NCI-H524 treated with DMSO at 0.1 percent for 48 hours (cell line): Measurements from ENCODE around the gene LIN52.
"Not testable (repeated sequence)": the region's sequence is repeated elsewhere in the genome, so short reads cannot be mapped to it uniquely, and the experiment has no call there.

ENCODE experiments used
- DNase-seq: peaks from one replicate; lab custom pipeline; 2025; lab: John Stamatoyannopoulos, UW

Gene LIN52

DNA sequence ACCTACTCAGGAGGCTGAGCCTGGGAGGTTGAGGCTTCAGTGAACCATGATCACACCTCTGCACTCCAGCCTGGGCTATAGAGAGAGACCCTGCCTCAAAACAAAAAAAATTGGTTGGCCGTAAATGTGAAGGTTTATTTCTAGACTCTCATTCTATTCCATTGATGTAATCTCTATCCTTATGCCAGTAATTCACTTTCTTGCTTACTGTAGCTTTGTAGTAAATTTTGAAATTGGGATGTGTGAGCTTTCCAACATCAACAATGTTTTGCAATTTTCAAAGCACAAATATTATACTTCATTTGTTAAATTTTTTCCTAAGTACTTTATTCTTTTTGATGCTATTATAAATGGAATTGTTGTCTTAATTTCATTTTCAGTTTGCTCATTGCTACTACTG, 24.6 kb downstream of the LIN52 start:
- no peak for DNase-seq

DNA sequence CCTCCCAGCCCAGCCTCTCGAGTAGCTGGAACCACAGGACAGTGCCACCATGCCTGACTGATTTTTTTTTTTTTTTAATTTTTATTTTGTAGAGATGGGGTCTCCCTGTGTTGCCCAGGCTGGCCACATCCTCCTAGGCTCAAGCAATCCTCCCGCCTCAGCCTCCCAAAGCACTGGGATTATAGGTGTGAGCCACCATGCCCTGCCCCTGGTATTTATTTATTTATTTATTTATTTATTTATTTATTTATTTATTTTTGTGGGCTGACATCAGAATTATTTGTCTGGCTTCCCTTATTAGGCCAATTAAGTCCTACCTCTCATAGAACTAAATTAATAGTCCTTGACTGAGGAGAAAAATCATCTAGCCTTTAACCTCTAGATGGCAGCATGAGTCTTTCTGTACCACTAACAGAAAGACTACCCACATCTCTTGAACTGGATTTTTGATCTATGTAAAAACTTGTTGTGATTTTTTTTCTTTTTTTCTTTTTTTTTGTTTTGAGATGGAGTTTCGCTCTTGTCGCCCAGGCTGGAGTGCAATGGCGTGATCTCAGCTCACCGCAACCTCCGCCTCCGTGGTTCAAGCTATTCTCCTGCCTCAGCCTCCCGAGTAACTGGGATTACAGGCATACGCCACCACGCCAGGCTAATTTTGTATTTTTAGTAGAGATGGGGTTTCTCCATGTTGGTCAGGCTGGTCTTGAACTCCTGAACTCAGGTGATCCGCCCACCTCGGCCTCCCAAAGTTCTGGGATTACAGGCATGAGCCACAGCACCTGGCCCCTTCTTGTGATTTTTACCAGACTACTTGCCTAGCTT, 26.9 kb downstream of the LIN52 start:
- DNase-seq, result peak; percentile 45

DNA sequence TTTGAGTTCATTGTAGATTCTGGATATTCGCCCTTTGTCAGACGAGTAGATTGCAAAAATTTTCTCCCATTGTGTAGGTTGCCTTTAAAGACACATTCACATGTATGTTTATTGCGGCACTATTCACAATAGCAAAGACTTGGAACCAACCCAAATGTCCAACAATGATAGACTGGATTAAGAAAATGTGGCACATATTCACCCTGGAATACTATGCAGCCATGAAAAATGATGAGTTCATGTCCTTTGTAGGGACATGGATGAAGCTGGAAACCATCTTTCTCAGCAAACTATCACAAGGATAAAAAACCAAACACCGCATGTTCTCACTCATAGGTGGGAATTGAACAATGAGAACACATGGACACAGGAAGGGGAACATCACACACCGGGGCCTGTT, 40.7 kb downstream of the LIN52 start:
- DNase-seq, result not testable (repeated sequence)

- DNase-seq, result no peak
Measured at GRCh38 chr14:74126315-74127013, 41.7 kb downstream of the LIN52 start.

GRCh38 chr14:74127634-74128033, 42.9 kb downstream of the LIN52 start:
- DNase-seq, result no peak

DNA sequence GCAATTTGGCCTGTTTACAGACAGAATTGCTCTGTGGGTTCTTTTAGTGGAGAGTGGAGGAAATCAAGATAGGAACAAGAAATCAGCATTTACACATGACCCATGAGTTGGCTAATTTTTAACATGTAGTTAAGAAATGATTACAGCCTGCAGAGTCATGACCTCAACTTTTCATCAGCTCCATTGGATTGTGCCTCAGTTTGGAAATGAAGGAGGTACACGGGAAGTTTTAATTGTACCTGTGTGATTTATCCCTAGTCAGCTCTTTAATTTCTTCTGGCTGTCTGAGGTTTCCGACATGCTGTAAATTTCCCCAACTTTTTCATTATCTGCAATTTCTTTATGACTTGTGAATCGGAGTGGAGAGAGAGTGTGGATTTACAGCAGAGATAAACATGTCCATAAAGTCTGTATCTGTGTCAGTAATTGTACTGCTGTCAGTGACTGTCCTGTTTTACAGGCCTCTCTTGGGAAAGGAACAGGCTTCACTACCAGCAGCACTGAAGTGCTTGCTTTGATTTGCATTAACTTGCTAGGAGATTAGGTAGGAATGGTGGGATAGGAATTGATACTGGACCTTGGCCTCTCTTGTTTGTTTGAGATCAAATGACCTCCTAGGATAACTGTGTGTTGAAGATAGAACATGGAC, 49.2 kb downstream of the LIN52 start:
- no peak for DNase-seq

- no peak for DNase-seq
Measured at GRCh38 chr14:74134484-74134883, 49.7 kb downstream of the LIN52 start.

GRCh38 chr14:74135426-74135825, 50.7 kb downstream of the LIN52 start:
- no peak for DNase-seq

DNA sequence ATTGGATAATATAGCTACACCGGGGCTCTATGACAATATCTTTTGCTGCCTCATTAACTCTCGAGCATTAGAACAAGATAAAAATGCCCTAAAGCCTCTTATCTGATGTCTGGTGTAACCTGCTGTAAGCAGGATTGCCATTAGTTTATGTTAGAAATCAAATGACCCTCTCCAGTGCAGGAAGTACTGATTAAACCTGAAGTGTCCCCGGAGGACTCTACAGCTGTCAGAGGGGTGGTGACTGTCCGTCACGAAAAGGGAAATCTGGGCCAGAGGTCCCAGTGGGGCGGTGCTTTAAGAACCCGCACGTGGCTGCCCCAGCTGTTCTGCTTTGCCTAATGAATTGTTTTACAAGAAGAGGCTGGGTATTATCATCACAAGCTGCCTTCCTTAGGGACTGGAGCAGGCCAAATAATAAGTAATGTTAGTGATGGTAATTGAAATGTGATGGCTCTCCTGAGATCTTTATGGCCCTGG, 55.7 kb downstream of the LIN52 start:
- peak; percentile 100 for DNase-seq

DNA sequence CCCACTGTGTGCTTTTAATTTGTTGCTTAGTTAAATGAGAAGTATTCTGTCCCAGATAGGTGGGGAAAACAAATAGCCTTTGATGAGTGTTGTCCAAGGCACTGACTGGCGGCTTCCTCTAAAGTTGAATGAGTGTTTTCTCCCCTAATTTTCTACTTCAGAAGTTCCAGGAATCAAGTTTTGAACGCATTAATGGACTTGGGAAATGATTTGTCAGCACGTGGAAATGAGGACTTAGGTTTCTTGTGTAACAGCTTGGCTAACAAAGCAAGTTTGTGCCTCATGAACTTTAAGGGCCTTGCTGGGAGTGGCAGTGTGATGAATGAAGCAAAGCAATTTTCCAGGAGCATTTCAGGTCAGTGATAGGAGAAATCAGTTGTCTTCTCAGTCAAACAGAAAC, 56.9 kb downstream of the LIN52 start:
- no peak for DNase-seq

DNA sequence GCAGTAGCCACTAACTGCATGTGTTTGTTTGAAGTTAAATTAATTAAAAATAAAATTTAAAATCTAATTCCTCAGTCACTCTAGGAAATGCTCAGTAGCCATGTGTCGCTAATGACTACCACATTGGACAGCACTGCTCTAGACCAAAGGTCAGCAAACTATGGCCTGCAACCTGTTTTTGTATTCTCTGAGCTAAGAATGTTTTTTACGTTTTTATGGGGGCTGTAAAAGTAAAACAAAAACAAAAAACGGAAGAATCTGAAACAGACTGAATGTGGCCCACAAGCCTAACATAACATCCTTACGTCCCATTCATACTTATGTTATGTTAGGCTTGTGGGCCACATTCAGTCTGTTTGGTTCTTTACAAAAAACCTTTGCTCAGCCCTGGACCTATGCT, 57.8 kb downstream of the LIN52 start:
- no peak for DNase-seq

- no peak for DNase-seq
Measured at GRCh38 chr14:74144789-74145188, 60.0 kb downstream of the LIN52 start.

DNA sequence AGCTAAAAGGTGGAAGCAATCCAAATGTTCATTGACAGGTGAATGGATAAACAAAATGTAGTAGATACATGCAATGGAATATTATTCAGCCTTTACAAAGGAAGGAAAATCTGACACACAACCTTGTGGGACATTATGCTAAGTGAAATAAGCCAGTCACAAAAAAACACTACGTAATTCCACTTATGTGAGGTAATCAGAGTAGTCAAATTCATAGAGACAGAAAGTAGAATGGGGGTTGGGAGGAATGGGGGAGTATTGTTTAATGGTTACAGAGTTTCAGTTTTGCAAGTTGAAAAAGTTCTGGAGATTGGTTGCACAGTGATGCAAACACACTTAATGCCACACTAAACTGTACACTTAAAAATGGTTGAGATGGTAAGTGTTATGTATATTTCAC, 62.8 kb downstream of the LIN52 start:
- no peak for DNase-seq

GRCh38 chr14:74148705-74149104, 63.9 kb downstream of the LIN52 start:
- DNase-seq, result no peak

- DNase-seq, result no peak
Measured at GRCh38 chr14:74155287-74155686, 70.5 kb downstream of the LIN52 start.

DNA sequence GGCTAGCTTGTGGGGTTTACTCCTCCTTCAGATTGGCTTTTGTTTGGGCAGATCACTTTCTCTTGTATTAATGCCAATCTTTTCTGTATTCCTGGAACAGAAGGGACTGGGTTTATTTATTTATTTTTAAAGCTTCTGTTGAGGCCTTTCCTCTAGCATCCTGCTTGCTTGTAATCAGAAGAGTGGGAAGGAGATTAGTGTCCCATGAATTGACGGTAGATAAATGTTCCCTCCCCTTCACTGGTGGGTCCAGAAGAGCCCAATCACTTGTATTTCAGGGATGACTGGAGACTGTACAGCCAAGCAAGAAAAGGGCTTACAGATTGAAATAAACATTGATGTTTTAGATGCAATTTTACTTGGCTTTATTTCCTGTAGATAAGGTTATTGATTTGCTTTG, 71.0 kb downstream of the LIN52 start:
- no peak for DNase-seq

GRCh38 chr14:74160763-74161162, 76.0 kb downstream of the LIN52 start:
- DNase-seq, result no peak

DNA sequence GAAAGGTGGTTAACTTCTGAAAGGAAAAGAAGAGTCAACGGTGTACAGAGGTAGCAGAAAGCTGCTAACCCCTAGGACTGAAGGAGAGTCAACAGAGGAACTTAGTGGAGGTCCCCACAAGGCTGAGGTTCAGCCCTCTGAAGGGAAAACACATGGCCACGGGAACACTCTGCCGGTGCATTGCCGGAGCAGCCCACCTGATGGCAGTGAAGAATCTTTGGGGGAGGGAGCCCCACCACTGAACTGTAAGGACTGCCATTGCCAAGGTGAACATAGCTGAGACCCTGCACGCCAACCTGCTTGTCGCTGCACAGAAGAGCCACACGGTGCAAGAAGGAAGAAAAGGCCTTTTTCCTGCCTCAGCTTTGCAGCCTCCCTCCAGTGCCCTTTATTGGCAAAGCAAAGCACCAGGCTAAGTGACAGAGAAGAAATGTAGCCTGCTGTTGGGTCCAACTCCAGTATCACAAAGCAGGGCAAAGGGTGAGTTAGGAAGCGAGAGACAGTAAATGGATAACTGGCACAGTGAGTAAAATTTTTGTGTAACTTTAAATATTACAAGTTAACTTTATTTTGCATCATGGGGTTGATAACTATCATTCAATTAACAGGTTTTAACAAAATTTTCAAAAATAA, 76.9 kb downstream of the LIN52 start:
- no peak for DNase-seq

DNA sequence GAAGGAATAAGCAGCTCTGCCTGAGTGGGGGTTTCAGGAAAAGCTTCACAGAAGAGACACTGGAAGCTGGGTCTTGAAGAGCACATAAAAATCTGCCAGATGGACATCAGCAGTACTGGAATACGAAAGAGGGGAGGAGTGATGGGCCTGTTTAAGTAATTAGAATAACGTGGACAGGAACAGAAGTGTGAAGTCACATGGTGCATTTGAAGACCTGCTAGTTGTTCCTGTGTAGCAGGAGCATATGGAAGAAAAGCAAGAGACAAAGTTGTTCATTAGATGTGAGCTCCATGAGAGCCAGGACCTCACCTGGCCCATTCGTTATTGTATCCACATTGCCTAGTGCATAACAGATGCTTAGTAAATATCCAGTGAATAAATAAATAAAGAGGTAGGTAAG, 85.2 kb downstream of the LIN52 start:
- peak; percentile 11 for DNase-seq

GRCh38 chr14:74176400-74176793, 91.6 kb downstream of the LIN52 start:
- DNase-seq, result no peak

GRCh38 chr14:74179856-74180255, 95.1 kb downstream of the LIN52 start:
- no peak for DNase-seq

DNA sequence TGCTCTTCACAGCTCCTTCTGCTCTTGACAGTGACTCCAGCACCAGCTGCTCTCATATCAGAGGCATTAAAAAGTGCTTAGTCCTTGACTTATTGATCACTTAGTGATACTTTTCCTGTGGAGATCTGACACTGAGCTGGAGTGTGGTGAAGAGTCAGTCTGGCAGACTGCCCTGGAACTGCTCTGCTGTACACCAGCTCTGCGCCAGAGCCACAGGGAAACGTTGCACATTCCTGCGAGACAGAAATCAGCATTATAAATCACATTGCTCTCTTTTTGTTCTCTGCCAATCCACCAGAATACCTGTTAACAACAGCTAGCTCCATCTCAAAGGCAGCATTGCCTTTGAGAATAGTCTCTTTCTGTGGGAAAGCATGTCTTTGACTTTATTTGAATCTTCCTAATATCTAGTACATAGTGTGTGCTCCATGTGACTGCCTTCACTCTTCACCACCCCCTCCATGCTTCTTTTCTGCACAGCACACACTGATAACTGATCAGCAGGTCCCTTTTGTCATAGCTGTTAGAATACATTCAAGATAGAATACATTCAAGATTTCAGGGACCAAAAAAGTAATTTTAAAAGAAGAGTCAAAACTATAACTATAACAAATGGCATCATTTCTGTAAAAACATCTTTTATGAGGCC, 106.3 kb downstream of the LIN52 start:
- peak; percentile 59 for DNase-seq
